Cardiac muscle cell (in vitro differentiated cells and primary cell): ENCODE measurements around the gene IRF3. TPM values are rescaled to one million over a fixed set of nuclear protein-coding genes. Genes with fewer than 3 reads are reported as not detected.

ENCODE experiments used
- DNase-seq, 2 donors: peaks; one replicate each; pipeline versions ENCODE4 v3.0.0 to v3.0.0-alpha.2; 2010 to 2017; ENCODE audit warnings: low read depth in 1 of 2, low spot score in 1 of 2
- H3K27ac ChIP-seq: fragments of 200-600 bp; sonication (generic); 2 replicates; pipeline ENCODE4 v1.5.1; 2016
- H3K27me3 ChIP-seq: fragments of 200-600 bp; sonication (generic); 2 replicates; pipeline ENCODE4 v1.6.0; 2016; ENCODE audit warnings: control low read depth
- H3K36me3 ChIP-seq: fragments of 200-600 bp; sonication (generic); 2 replicates; pipeline ENCODE4 v1.5.1; 2016; ENCODE audit warnings: control low read depth
- H3K4me1 ChIP-seq: fragments of 200-600 bp; sonication (generic); 2 replicates; pipeline ENCODE4 v1.8.1; 2017; ENCODE audit warnings: low read depth, mild to moderate bottlenecking, mixed run types
- H3K4me3 ChIP-seq: fragments of 200-600 bp; sonication (generic); 2 replicates; pipeline ENCODE4 v1.5.1; 2016; ENCODE audit warnings: mild to moderate bottlenecking
- H3K9me3 ChIP-seq: fragments of 200-600 bp; sonication (generic); 2 replicates; pipeline ENCODE4 v1.5.1; 2017; ENCODE audit warnings: low read depth, mild to moderate bottlenecking, control low read depth
- CTCF ChIP-seq: IDR thresholded peaks from 2 replicates; pipeline ENCODE4 v1.5.1; 2012; ENCODE audit warnings: low read depth, mild to moderate bottlenecking, low read length
- polyA plus RNA-seq: library from polyadenylated mRNA; unstranded; fragments of >200 nt; fragmentation: Nextera tagmentation; extraction: Ambion mirVana; gene quantifications from 2 replicates; pipeline ENCODE4 v1.2.1, GENCODE V29; 2016
- total RNA-seq: library from RNA; depleted of rRNA; stranded (reverse); fragments of >200 nt; gene quantifications from 2 replicates; pipeline ENCODE4 v1.2.3, GENCODE V29; 2016

IRF3 gene
- total and polyA plus RNA-seq, 2 experiments from 2014 or later, result 37.6 to 145 TPM

- no peak for TF ChIP-seq CTCF
- no peak for DNase-seq
- Histone ChIP-seq H3K27ac (no peak overlapping the region), H3K4me3 (no peak overlapping the region), H3K4me1 (no peaks in the 10 kb centered on the region), H3K27me3 (no peaks in the 10 kb centered on the region), H3K9me3 (no peaks in the 10 kb centered on the region), H3K36me3 (peaks cover 50% of the 10 kb centered on the region)
Measured at GRCh38 chr19:49651820-49652550, 13.7 kb downstream of the IRF3 start.

GRCh38 chr19:49651029-49651819 lies 14.4 kb downstream of the IRF3 start:
- DNase-seq, result no peak
- Histone ChIP-seq H3K27ac (no peak overlapping the region), H3K27me3 (no peaks in the 10 kb centered on the region), H3K9me3 (no peaks in the 10 kb centered on the region), H3K4me1 (no peaks in the 10 kb centered on the region), H3K4me3 (no peak overlapping the region), H3K36me3 (peaks cover 50% of the 10 kb centered on the region)
- no peak for TF ChIP-seq CTCF

- no peak overlapping the region for H3K4me3 ChIP-seq
- TF ChIP-seq CTCF, result no peak
- H3K36me3 ChIP-seq, result peaks cover 24% of the 10 kb centered on the region
- no peak overlapping the region for H3K27ac ChIP-seq
- no peaks in the 10 kb centered on the region for H3K9me3 ChIP-seq
- H3K4me1 ChIP-seq, result peaks cover 8% of the 10 kb centered on the region
- H3K27me3 ChIP-seq, result no peaks in the 10 kb centered on the region
- no peak for DNase-seq
Measured at GRCh38 chr19:49646586-49646985, 19.1 kb downstream of the IRF3 start.

- no peaks in the 10 kb centered on the region for H3K27me3 ChIP-seq
- H3K4me1 ChIP-seq, result peaks cover 13% of the 10 kb centered on the region
- no peak overlapping the region for H3K4me3 ChIP-seq
- H3K9me3 ChIP-seq, result no peaks in the 10 kb centered on the region
- no peak for TF ChIP-seq CTCF
- H3K27ac ChIP-seq, result no peak overlapping the region
- no peak for DNase-seq
- peaks cover 24% of the 10 kb centered on the region for H3K36me3 ChIP-seq
Measured at GRCh38 chr19:49645995-49646394, 19.7 kb downstream of the IRF3 start.

GRCh38 chr19:49645592-49645991 lies 20.1 kb downstream of the IRF3 start:
- no peak overlapping the region for H3K4me3 ChIP-seq
- no peaks in the 10 kb centered on the region for H3K27me3 ChIP-seq
- no peaks in the 10 kb centered on the region for H3K9me3 ChIP-seq
- peaks cover 24% of the 10 kb centered on the region for H3K36me3 ChIP-seq
- peaks cover 17% of the 10 kb centered on the region for H3K4me1 ChIP-seq
- no peak overlapping the region for H3K27ac ChIP-seq
- TF ChIP-seq CTCF, result no peak
- DNase-seq, result no peak
